ENCODE results near the gene ZNF700. TPM values are rescaled to one million over a fixed set of nuclear protein-coding genes. Genes with fewer than 3 reads are reported as not detected.

Gene ZNF700
- total RNA-seq, 4 donors from 2014 or later, result 11.9 to 19.3 (median 16.4) TPM

Other genes starting within 250 kb of the ZNF700 start
- gene ZNF823, start 186.2 kb upstream of the ZNF700 start, total RNA-seq, result 1 to 10 TPM; 5.5 to 8.4 (median 6.5) TPM
- gene ZNF441, start 158.1 kb upstream of the ZNF700 start, total RNA-seq, result 1 to 10 TPM; 3.5 to 6.4 (median 6.0) TPM
- 1 to 10 TPM in 2 of 4 donors, under 1 TPM in 1, not detected in 1; 0.74 to 2.1 (median 1.3) TPM for gene ZNF491, start 126.6 kb upstream of the ZNF700 start, total RNA-seq
- 10 to 100 TPM; 18.1 to 37.1 (median 29.0) TPM for gene ZNF440, start 110.8 kb upstream of the ZNF700 start, total RNA-seq
- 1 to 10 TPM; 4.3 to 9.0 (median 7.5) TPM for gene ZNF439, start 76.4 kb upstream of the ZNF700 start, total RNA-seq
- gene ZNF69, start 37.3 kb upstream of the ZNF700 start, total RNA-seq, result 1 to 10 TPM; 2.0 to 5.5 (median 3.8) TPM
- gene ZNF763, start 39.9 kb downstream of the ZNF700 start, total RNA-seq, result 1 to 10 TPM; 1.9 to 7.8 (median 4.3) TPM
- gene ZNF433, start 110.6 kb downstream of the ZNF700 start, total RNA-seq, result 10 to 100 TPM in 2 of 4 donors, 1 to 10 TPM in 2; 8.8 to 13.9 (median 10.1) TPM
- under 1 TPM in 1 of 4 donors, not detected in 3; 0.29 TPM for gene ZNF878, start 127.9 kb downstream of the ZNF700 start, total RNA-seq
- gene ZNF844, start 139.6 kb downstream of the ZNF700 start, total RNA-seq, result 10 to 100 TPM; 10.1 to 20.8 (median 14.6) TPM
- 1 to 10 TPM; 1.5 to 6.1 (median 4.0) TPM for gene ZNF20, start 215.2 kb downstream of the ZNF700 start, total RNA-seq
- 1 to 10 TPM; 1.6 to 9.2 (median 4.0) TPM for gene ZNF625, start 231.6 kb downstream of the ZNF700 start, total RNA-seq
- gene ZNF136, start 238.0 kb downstream of the ZNF700 start, total RNA-seq, result 10 to 100 TPM in 2 of 4 donors, 1 to 10 TPM in 2; 5.4 to 14.5 (median 11.2) TPM